Measurements from ENCODE around the gene HNRNPH3. TPM values are rescaled to one million over a fixed set of nuclear protein-coding genes. Genes with fewer than 3 reads are reported as not detected.
A peak's percentile ranks its signal among the peaks of the same experiment; 100 is the strongest.

The HNRNPH3 gene
- total and polyA plus RNA-seq, 7 experiments from 2014 or later = 125 to 190 (median 156) TPM

DNA sequence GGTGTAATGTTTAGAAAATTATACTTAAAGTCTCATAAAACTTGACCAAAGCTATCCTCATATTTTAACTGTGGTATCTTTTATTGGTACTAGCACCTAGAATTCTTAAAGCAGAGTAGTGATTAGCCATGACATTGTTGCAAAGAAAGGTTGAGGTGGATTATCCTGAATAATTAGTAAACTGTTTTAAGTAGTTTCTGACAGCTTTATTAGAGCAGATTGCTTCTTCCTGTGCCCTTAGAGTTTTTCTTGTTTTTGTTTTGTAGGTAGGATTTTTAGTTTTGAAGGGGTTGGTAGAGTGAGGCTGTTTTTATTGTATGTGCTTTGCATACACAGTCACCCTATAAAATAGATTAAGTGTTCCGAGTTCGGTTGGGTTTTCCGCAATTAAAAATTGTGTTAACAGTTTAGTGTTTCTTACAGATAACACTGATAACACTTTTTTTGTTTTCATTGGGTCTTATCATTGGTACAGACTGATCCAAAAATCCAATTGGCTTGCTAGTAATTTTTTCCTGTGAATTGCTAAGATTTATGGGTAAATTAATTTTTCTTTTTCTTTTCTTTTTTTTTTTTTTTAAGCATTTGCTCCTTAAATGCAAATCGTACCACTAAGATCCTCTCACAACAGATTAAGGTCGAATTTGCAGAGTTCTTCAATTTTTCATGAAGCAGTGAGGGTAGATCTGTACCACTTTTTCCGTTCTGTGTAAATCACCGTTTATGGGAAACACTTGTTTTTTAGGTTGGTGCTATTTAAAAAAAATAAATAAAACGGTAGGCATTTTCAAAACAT lies 3.0 kb downstream of the HNRNPH3 start:
- H3K4me3 ChIP-seq (ENCODE audit: low read length) = peak overlapping the region; percentile 92
- H3K27me3 ChIP-seq (ENCODE audit: control insufficient read depth in 2 of 2, insufficient read depth in 2 of 2, low read length in 2 of 2) = no peaks in the 10 kb centered on the region
- H3K9me3 ChIP-seq (ENCODE audit: control insufficient read depth in 2 of 3, low read length in 3 of 3) = no peaks in the 10 kb centered on the region
- Mint-ChIP-seq H3K9me3 (peaks cover 0 to 7% (median 0%) of the 10 kb centered on the region in 11 donors), H3K4me3 (peak overlapping the region; percentile 94 to 100 (median 100)), H3K4me1 (peaks cover 55 to 78% (median 73%) of the 10 kb centered on the region in 7 donors), H3K27me3 (peaks cover 0 to 4% (median 0%) of the 10 kb centered on the region in 5 donors), H3K36me3 (peaks cover 4 to 41% (median 18%) of the 10 kb centered on the region in 5 donors), H3K27ac (peak overlapping the region; percentile 43 to 100 (median 98))
- H3K27ac ChIP-seq (ENCODE audit: low read depth, low read length) = peak overlapping the region; percentile 99
- ChIA-PET CTCF (interaction anchor here (1.1 kb wide), 1 partner anchor 14 kb away, joined by 4 read pairs; no protein-coding TSS in a partner anchor), POLR2A (interaction anchor here (1.0 to 6.0 kb wide), 3 partner anchors 13 to 450 kb away, joined by 3 to 54 read pairs (median 28); partner anchors contain the start of gene SIRT1)
- intact Hi-C loops (cut with micrococcal nuclease) = loop anchor here (2.0 to 10.0 kb wide), 7 partner anchors 14 to 790 kb away; partner anchors contain the start of genes ATOH7 (in 1 of the 2), DNA2 (in 1 of the 2) and VPS26A (in 1 of the 2)
- peaks cover 21 to 30% of the 10 kb centered on the region in 2 donors for H3K4me1 ChIP-seq (ENCODE audit: control insufficient read depth in 2 of 2, insufficient read depth in 2 of 2, low read length in 2 of 2)
- ATAC-seq = no peak
- H3K36me3 ChIP-seq (ENCODE audit: control insufficient read depth in 2 of 3, insufficient read depth in 3 of 3, low read length in 3 of 3) = peaks cover 9 to 27% (median 10%) of the 10 kb centered on the region in 3 experiments
- no peak for DNase-seq

DNA sequence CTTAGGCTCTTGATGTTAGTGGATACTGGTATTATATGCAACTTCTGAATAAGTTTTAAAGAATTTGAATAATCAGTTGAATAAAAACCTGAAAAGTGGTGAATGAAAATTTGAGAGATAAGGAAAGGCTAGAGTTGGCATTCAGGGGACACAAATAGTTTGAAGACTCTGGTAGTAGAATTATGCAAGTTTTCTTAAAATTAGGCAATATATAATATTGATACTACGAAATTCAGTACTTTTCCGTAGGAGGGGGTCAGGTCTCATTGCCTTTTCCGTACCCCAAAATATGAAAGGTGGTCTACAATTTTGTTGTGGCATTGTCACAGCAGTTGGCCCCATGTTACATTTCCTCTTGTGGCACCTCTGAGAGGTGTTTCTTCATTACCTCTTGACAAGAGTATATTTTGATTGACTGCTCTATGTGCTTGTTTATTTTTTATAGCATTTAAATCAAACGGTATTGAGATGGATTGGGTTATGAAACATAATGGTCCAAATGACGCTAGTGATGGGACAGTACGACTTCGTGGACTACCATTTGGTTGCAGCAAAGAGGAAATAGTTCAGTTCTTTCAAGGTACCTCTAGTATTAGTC lies 5.0 kb downstream of the HNRNPH3 start:
- ATAC-seq (no peak), DNase-seq (no peak)
- Histone ChIP-seq H3K4me1 (ENCODE audit: control insufficient read depth in 2 of 2, insufficient read depth in 2 of 2, low read length in 2 of 2) (peaks cover 17 to 24% of the 10 kb centered on the region in 2 donors), H3K4me3 (ENCODE audit: low read length) (peak overlapping the region; percentile 25), H3K27ac (ENCODE audit: low read depth, low read length) (peak overlapping the region; percentile 99), H3K36me3 (ENCODE audit: control insufficient read depth in 2 of 3, insufficient read depth in 3 of 3, low read length in 3 of 3) (peaks cover 26 to 47% (median 30%) of the 10 kb centered on the region in 3 experiments), H3K27me3 (ENCODE audit: control insufficient read depth in 2 of 2, insufficient read depth in 2 of 2, low read length in 2 of 2) (no peaks in the 10 kb centered on the region), H3K9me3 (ENCODE audit: control insufficient read depth in 2 of 3, low read length in 3 of 3) (no peaks in the 10 kb centered on the region)
- Mint-ChIP-seq H3K4me1 (peaks cover 48 to 71% (median 66%) of the 10 kb centered on the region in 7 donors), H3K36me3 (peaks cover 4 to 52% (median 35%) of the 10 kb centered on the region in 5 donors), H3K27ac (peak overlapping the region; percentile 35 to 98 (median 88)), H3K27me3 (peaks cover 0 to 2% (median 0%) of the 10 kb centered on the region in 5 donors), H3K4me3 (peak overlapping the region; percentile 58 to 100 (median 98)), H3K9me3 (peaks cover 0 to 6% (median 0%) of the 10 kb centered on the region in 11 donors)
- intact Hi-C loops (cut with micrococcal nuclease) = loop anchor here (10.0 kb wide), 2 partner anchors 722 to 788 kb away; partner anchors contain the start of gene VPS26A (in 1 of the 2)
- ChIA-PET CTCF (no interaction called here), POLR2A (no interaction called here)

- intact Hi-C loops (cut with micrococcal nuclease) = no loop called here
- Mint-ChIP-seq H3K27ac (peak overlapping the region in 5 of 9 donors; percentile 26 to 67 (median 56)), H3K36me3 (peaks cover 4 to 53% (median 39%) of the 10 kb centered on the region in 5 donors), H3K27me3 (no peaks in the 10 kb centered on the region), H3K4me1 (peaks cover 34 to 63% (median 47%) of the 10 kb centered on the region in 7 donors), H3K9me3 (peaks cover 0 to 4% (median 0%) of the 10 kb centered on the region in 11 donors), H3K4me3 (no peak overlapping the region)
- DNase-seq = no peak
- H3K4me3 ChIP-seq (ENCODE audit: low read length) = no peak overlapping the region
- no peaks in the 10 kb centered on the region for H3K27me3 ChIP-seq (ENCODE audit: control insufficient read depth in 2 of 2, insufficient read depth in 2 of 2, low read length in 2 of 2)
- peaks cover 35 to 64% (median 46%) of the 10 kb centered on the region in 3 experiments for H3K36me3 ChIP-seq (ENCODE audit: control insufficient read depth in 2 of 3, insufficient read depth in 3 of 3, low read length in 3 of 3)
- CTCF ChIA-PET = no interaction called here
- H3K9me3 ChIP-seq (ENCODE audit: control insufficient read depth in 2 of 3, low read length in 3 of 3) = no peaks in the 10 kb centered on the region
- POLR2A ChIA-PET = interaction anchor here (1.3 to 2.6 kb wide), 2 partner anchors 8 kb away, joined by 3 to 16 read pairs; partner anchors contain the start of genes HNRNPH3 and PBLD
- no peak for ATAC-seq
- no peak overlapping the region for H3K27ac ChIP-seq (ENCODE audit: low read depth, low read length)
- H3K4me1 ChIP-seq (ENCODE audit: control insufficient read depth in 2 of 2, insufficient read depth in 2 of 2, low read length in 2 of 2) = peaks cover 13 to 20% of the 10 kb centered on the region in 2 donors
Observed at GRCh38 chr10:68340358-68341080, 8.7 kb downstream of the HNRNPH3 start.

GRCh38 chr10:68342909-68343516 lies 11.1 kb downstream of the HNRNPH3 start:
- peaks cover 0 to under 1% of the 10 kb centered on the region in 2 donors for H3K4me1 ChIP-seq (ENCODE audit: control insufficient read depth in 2 of 2, insufficient read depth in 2 of 2, low read length in 2 of 2)
- intact Hi-C loops (cut with micrococcal nuclease) = no loop called here
- peaks cover 0 to 4% (median 0%) of the 10 kb centered on the region in 11 donors for H3K9me3 Mint-ChIP-seq
- H3K4me1 Mint-ChIP-seq = peaks cover 10 to 38% (median 25%) of the 10 kb centered on the region in 7 donors
- no peaks in the 10 kb centered on the region for H3K27me3 Mint-ChIP-seq
- no peak overlapping the region for H3K4me3 ChIP-seq (ENCODE audit: low read length)
- H3K27ac ChIP-seq (ENCODE audit: low read depth, low read length) = no peak overlapping the region
- peak overlapping the region in 3 of 9 donors; percentile 13 to 43 (median 22) for H3K27ac Mint-ChIP-seq
- ATAC-seq = no peak
- peaks cover 35 to 65% (median 46%) of the 10 kb centered on the region in 3 experiments for H3K36me3 ChIP-seq (ENCODE audit: control insufficient read depth in 2 of 3, insufficient read depth in 3 of 3, low read length in 3 of 3)
- H3K36me3 Mint-ChIP-seq = peaks cover 4 to 48% (median 30%) of the 10 kb centered on the region in 5 donors
- ChIA-PET POLR2A (interaction anchor here (0.6 to 2.6 kb wide), 3 partner anchors 10 to 13 kb away, joined by 3 to 16 read pairs (median 4); partner anchors contain the start of genes HNRNPH3 and PBLD), CTCF (no interaction called here)
- no peak overlapping the region for H3K4me3 Mint-ChIP-seq
- H3K27me3 ChIP-seq (ENCODE audit: control insufficient read depth in 2 of 2, insufficient read depth in 2 of 2, low read length in 2 of 2) = no peaks in the 10 kb centered on the region
- no peak for DNase-seq
- H3K9me3 ChIP-seq (ENCODE audit: control insufficient read depth in 2 of 3, low read length in 3 of 3) = no peaks in the 10 kb centered on the region

DNA sequence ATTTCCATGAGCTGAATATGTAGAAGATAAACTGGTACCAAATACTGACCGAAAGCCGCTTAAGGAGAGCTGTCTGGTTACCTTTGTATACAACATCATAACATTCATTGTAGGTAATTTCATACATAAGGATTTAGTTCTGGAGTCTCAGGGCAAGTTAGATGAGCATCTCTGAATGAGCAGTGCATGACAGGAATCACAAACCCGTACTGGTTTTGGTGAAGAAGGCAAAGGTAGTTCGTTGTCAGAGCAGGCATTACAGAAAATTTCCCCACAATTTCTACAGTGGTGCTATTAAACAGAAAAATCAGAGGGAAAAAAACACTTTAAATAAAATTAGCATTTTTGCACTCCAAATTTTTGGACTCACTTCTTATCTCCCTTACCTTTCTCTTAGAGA lies 13.8 kb downstream of the HNRNPH3 start:
- CTCF ChIA-PET = interaction anchor here (1.2 kb wide), 1 partner anchor 133 kb away, joined by 3 read pairs; no protein-coding TSS in a partner anchor

More for the DNA sequence above, 13.8 kb downstream of the HNRNPH3 start:
- POLR2A ChIA-PET = interaction anchor here (0.6 to 1.3 kb wide), 2 partner anchors 13 to 280 kb away, joined by 4 to 6 read pairs; partner anchors contain the start of genes HNRNPH3 and PBLD
- Mint-ChIP-seq H3K36me3 (peaks cover 0 to 28% (median 18%) of the 10 kb centered on the region in 5 donors), H3K27me3 (no peaks in the 10 kb centered on the region), H3K27ac (peak overlapping the region in 4 of 9 donors; percentile 19 to 52 (median 21)), H3K4me1 (peaks cover 0 to 20% (median 12%) of the 10 kb centered on the region in 7 donors), H3K4me3 (no peak overlapping the region), H3K9me3 (no peaks in the 10 kb centered on the region)
- no peaks in the 10 kb centered on the region for H3K9me3 ChIP-seq (ENCODE audit: control insufficient read depth in 2 of 3, low read length in 3 of 3)
- H3K27ac ChIP-seq (ENCODE audit: low read depth, low read length) = no peak overlapping the region
- DNase-seq (no peak), ATAC-seq (no peak)
- H3K27me3 ChIP-seq (ENCODE audit: control insufficient read depth in 2 of 2, insufficient read depth in 2 of 2, low read length in 2 of 2) = no peaks in the 10 kb centered on the region
- H3K36me3 ChIP-seq (ENCODE audit: control insufficient read depth in 2 of 3, insufficient read depth in 3 of 3, low read length in 3 of 3) = peaks cover 17 to 40% (median 32%) of the 10 kb centered on the region in 3 experiments
- intact Hi-C loops (cut with micrococcal nuclease) = loop anchor here in 1 of 2 donors (5.0 kb wide), 1 partner anchor 113 kb away; the partner anchor contains the start of gene ATOH7
- H3K4me1 ChIP-seq (ENCODE audit: control insufficient read depth in 2 of 2, insufficient read depth in 2 of 2, low read length in 2 of 2) = no peaks in the 10 kb centered on the region
- no peak overlapping the region for H3K4me3 ChIP-seq (ENCODE audit: low read length)

Measured in naive thymus-derived CD4-positive, alpha-beta T cell (primary cell).